Ramos (cell line): ENCODE measurements around the gene CMTR1.
"Not testable (repeated sequence)": the region's sequence is repeated elsewhere in the genome, so short reads cannot be mapped to it uniquely, and the experiment has no call there.

Source experiments
- in situ Hi-C: fragments of 300-500 bp; cut with MboI; formaldehyde crosslinking; loops from one replicate; pipeline ENCODE4 v1.14.3; 2022; ENCODE audit warnings: low sequenced_read_pairs; ENCODE audit not compliant: unreplicated experiment

The CMTR1 gene

DNA sequence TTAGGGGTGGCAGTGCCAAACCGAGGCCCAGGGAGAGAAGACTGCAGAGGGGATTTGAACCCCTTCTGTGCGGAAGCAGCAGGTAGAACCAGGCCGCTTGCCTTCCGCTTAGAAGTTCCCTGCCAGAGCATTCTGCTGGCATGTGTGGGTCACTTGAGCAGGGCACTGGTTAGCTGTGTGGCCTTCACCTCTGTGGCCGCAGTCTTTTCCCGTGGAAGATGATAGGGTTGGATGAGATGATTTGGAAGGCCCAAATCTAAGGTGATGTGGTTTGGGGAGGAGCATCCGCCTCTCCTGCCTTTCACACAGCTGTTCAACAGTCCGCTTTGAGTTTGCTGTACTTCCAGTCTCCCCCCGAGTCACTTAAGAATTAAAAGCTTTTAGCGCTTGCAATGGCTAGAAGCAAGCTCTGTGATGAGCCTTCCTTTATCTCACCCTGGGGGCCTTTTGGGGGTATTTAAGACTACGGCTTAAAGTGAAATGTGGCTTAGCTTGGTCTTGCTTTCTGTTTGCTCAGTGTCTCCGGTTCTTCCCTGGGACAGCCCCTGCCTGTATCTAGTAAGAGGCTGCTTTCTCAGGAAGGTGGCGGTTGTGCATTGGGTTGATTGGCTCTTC is 743 bp downstream of the CMTR1 start:
- in situ Hi-C loops = no loop called here

DNA sequence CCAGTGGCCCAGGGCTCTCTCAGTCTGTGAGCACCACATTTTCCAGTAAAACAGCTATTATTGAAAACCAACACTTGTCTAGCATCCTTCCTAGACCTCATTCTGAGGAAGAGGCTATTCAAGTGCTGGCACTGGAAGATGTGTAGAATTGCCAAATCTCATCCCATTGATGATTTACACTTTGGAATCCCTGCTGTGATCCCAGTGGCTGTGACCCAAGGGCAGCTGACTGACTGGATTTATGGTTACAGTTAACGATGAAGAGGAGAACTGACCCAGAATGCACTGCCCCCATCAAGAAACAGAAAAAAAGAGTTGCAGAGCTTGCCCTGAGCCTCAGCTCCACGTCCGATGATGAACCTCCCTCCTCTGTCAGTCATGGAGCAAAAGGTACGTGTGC is 2.4 kb downstream of the CMTR1 start:
- in situ Hi-C loops = no loop called here

DNA sequence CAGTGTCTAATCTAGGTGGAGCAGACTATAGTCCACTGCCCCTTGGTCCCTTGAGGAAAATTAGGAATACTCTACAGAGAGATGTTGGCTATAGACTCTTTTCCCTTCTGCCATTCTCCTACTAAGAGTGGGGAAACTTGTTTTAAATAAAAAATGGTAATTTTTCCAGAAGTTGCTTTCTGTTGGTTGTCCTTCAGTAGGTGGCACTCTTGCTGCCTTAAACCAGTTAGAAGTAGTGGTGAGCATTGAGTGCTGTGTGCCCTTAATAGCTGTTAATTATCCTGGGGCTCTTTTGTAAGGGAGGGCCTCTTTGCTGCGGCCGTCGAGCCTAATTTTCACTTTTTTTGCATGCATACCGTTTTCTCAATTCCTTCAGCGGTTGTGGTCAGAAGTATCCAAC is 2.8 kb downstream of the CMTR1 start:
- in situ Hi-C loops = no loop called here

DNA sequence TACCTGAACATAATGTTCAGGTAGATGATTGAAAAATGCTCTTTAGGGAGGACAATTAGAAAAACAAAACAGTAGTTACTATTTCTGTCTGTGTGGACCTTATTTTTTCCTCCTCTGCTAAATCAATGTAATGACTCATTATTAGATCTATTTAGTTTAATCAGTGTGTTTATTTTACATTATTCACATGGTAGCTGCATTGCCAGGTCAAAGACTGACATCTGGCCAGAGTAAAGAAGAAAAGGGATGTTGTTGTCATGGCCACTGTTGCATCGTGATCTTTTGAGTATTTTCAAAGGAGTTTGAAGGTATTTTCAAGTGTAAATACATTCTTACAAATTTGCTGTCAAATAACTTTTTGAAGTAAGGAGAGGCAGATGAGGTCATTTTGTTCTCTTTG is 5.9 kb downstream of the CMTR1 start:
- in situ Hi-C loops = no loop called here

DNA sequence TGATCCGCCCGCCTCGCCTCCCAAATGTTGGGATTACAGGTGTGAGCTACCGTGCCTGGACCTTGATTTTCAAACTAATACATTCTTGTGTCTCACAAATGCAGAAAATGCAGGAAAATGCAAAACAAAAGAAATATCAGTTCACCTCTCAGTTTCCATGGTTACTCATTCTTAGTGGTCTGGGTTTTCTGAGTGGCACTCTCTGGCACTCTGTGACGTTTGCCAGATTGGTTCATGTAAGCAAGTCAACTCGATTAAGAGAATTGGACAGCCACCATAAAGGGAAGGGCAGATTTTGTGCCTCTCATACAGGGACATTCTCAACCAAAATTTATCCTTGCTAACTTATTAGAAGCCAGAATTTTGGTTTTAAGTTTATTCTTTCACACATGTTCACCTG is 8.6 kb downstream of the CMTR1 start:
- in situ Hi-C loops = no loop called here

DNA sequence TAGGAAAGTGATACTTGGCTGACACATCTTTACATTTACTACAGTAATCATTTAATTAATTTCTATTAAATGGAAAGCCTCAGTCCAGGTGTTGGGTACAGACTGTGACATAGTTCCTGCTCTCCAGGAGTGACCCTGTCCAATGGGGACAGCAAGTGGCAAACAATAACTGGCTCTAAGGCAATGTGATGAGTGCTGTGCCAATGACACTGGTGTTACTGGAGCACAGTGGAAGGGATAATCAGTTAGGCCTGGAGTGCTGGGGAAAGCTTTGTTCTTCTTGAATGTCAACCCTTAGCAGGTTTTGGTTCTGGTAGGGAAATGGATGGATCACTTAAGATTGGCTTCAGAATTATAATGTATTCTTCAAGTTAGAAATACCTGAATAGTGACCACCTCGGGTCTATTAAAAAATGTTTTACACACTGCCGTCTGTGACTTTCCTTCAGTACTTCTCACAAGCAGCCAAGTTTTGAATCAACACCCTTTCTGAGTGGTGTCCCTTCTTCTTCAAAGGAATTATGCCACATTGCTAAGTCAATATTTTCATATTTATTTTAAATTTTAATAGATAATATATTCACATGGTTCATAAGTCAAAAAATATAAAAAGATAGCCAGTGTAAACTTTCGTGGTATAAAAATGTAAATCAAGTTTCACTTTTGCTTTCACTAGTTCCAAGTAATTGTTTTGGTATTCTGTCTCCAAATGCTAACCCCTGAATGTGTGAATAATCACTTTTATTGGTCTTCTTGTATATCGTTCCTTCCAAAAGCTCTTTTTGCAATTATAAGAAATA is 9.6 kb downstream of the CMTR1 start:
- in situ Hi-C loops = no loop called here

DNA sequence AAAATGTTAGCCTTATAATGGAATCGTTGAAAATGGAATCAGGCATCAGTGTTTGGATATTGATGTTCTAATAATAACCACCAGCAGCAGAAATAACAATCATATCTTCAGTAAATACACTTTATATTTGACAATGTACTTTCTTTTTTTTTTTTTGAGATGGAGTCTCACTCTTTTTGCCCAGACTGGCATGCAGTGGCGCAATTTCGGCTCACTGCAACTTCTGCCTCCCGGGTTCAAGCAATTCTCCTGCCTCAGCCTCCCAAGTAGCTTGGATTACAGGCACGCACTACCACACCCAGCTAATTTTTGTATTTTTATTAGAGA is 10.2 kb downstream of the CMTR1 start:
- in situ Hi-C loops = not testable (repeated sequence)

DNA sequence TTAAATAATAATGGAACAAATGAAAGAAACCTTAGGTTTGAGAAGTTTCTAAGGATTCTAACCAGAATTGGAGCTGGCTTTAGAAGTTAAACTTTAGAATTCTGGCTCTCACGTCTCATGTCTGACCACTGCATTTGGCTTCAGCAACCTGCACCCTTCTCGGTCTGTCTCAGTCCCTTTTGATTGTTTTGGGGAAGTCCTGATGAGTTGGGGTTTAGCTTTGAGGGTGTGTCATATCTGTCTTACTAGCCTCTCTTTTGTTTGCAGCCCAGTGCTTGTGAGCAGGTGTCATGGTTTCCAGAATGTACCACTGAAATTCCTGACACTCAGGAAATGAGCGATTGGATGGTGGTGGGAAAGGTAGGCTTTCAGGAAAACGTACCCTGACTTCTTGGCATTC is 17.0 kb downstream of the CMTR1 start:
- in situ Hi-C loops = no loop called here

DNA sequence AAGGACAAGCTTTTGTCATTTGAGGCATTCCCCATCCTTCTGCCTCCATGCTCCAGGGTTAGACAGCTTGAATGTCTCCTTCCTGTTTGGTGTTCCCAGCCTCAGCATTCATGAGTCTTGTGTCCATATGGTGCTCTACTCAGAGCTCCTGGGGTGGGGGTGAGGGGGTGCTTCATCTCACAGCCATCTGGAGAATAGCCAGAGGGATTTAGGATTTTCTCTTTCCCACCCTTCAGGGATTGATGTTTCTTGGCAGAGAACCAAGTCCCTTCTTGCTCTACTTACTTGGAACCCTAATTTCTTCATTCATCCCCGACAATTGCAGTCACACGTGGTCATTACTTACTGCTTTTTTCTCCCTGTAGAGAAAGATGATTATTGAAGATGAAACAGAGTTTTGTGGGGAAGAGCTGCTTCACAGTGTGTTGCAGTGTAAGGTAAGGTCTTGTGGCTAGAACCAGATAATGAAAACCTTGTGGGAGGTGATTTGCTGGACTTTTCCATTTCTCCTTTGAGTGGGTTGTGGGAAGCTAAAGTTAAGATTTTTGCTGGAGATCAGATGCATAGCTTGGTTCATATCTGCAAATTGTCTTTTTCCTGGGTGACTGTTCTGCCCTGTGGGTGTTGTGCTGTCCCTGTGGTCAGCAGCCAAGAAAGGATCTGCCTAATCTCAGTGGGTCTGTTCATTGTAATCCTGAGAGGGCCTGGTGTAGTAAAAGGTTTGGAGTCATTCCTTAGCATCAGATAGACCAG is 18.6 kb downstream of the CMTR1 start:
- in situ Hi-C loops = no loop called here

DNA sequence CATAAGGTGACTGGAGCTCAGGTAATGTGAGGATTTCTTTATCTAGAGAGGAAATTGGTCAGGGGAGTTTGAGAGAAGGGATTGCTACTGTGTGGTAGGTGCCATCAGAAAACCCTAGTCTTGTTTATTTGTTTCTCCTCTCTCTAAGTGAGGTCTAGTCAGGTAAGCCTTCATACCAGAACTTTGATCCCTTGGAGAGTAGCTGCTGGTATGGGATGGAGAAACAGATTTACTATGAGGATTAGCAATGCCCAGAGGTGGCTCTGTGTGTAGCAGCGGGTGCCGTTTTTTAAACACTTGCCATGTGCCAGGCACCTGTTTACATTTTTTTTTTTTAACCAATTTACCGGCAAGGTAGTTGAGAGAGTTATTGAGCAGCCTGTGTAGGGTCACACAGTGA is 19.5 kb downstream of the CMTR1 start:
- in situ Hi-C loops = no loop called here

DNA sequence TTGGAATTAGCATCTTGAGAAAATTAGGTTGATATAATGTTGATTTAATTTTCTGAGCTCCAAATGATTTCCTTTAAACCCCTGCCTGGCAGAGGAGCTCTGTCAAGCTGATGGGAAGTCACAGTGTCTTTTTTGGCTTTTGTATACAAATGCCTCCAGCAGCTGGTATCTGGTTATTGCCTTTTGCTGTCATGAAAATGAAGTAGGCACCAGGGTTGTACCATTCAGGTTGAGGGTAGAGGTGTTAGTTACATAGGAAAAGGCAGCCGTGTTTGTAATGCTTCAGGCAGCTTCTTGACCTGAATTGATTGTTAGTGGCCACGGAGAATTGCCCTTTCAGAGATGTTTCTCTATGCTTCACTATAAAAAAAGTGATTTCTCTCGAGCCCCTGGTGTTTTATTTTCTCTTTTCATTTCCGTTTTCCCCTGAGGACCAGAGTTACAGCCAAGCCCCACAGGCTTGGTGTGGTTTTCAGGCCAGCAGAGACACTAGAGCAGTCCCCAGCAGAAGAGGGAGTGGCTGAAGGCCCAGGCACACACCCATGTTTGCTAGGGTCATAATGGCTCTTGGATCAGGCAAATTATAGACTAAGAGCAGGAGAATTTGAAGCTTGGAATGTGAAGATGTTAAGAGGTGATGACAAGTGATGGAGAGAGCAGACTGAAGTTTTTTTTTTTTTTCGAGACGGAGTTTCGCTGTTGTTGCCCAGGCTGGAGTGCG is 21.6 kb downstream of the CMTR1 start:
- in situ Hi-C loops = no loop called here

DNA sequence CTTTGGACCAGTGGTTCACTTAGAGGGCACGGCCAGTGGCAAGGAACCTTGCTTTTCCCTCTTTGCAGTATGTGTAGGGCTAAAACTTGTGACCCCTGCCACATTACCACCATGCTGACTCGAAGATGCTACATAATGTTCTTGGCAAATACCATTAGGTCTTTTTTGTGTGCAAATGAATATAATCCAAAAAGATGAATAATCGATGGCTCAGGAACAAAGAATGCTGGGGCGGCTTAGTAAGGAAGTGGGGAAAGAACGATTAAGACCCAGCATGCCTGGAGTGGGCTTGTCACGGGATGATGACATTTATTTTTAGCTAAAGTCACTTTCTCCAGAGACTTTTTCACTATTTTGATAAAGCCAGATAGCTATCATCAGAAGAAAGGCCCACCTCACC is 23.1 kb downstream of the CMTR1 start:
- in situ Hi-C loops = no loop called here

DNA sequence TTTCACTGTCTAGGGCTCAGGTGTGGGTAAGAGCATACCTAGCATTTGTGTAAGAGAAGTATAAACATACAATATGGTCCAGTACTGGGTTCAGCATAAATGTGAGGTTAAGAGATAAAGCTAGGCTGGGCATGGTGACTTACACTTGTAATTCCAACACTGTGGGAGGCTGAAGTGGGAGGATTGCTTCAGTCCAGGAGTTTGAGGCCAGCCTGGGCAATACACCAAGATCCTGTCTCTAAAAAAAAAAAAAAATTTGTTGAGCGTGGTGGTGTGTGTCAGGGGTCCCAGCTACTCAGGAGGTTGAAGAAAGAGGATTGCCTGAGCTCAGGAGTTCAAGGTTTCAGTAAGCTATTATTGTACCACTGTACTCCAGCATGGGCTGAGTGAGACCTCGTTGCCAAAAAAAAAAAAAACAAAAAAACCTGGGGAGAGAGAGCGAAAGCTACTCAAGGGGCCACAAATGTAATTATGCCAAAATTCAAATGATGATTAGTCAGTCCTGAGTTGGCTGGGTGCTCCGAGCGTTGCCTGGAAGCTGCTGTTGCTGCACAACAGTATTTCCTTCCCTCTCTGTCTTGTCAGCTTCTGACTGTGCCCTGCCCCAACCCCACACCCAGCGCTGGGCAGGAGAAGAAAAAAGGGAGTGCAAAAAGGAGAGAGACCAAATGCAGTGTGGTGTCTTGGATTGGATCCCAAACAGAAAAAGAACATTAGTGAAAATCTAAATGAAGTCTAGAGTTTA is 24.0 kb downstream of the CMTR1 start:
- in situ Hi-C loops = no loop called here

DNA sequence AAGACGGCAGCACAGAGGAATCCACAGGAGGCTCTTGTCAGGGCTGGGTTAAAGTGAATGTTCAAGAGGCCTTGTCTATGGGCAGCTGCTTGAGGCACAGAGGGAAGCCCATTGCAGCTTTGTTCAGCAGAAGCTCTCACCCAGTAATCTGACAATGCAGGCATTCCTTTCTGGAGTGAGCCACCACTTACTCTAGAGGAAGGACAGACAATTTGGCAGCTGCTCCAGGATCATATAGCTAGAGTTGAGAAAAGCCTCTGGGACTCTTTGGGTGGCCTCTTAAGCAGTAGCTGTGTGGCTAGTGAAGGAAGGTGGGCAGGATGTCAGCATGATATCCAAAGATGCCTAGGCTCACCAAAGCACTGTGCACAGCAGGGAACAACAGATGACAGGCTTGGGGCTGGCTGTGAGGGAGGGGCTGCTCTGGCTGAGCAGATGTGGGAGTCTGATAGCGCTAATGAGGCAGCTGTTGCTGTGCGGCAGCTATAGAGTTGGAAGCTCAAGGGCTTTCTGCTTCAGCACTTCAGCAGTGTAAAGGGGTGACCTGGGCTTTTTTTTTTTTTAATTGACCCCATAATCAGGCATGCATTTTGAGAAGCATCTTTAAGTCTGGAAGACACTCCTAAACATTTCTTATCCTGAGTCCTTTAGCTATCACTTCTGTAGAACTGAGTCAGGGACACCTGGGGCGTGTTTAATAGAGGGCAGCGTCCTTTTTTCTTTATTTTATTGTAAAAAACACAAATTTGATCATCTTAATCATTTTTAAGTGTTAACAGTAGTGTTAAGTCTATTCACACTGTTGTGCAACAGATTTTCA is 27.2 kb downstream of the CMTR1 start:
- in situ Hi-C loops = no loop called here

DNA sequence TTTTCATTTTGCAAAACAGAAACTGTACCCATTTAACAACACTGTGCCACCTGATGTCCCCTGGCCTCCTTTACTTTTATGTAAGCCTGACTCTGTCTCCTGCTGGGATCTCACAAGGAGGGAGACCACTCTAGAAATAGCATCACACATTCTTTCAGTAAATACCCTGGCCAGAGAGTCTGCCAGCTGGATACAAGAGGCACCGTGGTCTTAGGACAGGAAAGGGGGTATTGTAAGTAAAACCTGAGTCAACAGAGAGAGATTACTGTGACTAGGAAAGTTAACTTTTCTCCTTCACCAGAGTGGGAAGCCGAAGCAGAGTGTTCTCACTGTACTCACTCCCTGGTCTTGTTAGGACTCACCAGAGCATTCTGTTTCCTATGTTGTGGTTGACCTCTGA is 27.8 kb downstream of the CMTR1 start:
- in situ Hi-C loops = no loop called here

DNA sequence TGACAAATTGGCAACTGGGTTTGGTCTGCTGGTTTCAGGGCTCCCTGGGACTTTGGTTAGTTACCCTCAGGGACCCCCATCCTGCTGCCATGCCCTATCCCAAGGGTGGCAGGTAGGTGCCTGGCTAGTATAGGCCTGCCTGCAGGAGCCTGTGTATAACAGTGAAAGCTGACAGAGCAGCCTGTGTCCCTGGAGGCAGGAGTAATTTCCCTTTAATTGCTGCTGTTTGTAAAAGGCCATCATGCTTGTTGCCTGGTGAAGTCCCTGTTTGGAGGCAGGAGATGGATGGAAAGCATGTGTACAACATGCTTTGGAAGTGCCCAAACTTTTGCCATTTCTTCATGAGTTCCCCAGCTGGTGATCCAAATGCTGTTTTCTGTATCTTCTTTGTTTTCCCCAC is 30.1 kb downstream of the CMTR1 start:
- in situ Hi-C loops = no loop called here

DNA sequence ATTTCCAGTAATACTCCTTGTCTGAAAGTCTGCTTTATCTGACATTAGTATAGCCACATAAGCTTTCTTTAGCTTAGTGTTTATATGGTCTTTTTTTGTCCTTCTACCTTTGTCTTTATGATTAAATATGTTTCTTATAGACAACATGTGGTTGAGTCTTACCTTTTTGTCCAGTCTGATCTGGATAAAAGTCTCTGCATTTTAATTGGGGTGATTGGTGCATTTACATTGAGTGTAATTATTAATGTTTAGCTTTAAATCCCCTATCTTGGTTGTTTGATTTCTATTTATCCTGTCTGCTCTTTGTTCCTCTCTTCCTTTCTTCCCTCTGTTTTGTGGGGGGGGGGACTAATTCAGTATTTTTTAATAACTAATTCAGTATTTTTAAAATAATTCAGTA is 34.7 kb downstream of the CMTR1 start:
- in situ Hi-C loops = no loop called here

DNA sequence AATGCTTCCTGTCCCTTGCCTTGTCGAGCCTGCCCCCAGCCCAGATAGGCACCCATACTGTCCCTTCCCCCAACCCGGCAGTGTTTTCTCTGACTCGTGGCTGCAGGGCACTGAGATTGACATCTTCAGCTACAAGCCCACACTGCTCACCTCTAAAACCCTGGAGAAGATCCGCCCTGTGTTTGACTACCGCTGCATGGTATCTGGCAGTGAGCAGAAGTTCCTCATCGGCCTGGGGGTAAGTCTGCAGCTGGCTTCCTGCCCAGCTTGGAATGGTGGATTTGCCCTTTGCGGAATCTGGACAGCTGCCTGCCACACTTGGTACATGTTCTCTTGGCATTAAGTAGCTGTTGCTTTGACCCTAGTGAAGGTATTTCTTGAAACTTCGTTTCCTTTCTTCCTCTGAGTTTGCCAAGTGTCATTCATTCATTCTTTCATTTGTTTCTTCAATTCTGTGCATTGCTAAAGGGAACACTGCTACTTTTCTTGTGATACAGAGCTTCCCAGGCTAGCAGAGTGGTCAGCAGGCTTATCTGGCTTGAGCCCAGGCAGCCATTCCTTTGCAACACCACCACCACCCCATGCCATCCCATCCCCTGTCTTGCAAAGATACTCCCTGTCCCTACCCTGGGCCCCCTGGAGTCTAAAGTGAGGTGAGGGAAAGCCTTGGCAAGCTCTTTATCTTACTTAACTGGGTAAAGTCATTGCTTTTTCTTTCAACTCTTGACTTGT is 40.5 kb downstream of the CMTR1 start:
- in situ Hi-C loops = no loop called here

DNA sequence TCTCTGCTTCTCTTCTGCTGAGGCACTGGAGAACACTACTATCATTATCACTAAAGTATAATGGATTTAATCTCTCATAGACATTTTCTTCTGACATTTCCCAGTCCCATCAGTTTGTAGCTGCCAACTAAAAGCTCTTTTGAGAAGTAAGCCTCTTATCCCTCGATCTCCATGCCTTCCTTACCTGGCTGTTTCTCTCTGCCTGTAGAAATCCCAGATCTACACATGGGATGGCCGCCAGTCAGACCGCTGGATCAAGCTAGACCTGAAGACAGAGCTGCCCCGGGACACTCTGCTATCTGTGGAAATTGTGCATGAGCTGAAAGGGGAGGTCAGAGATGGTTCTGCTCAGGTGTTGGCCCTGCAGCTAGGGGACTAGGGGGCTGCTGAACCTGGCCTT is 41.3 kb downstream of the CMTR1 start:
- in situ Hi-C loops = no loop called here
